ENCODE data around the gene MRPL50. TPM values are rescaled to one million over a fixed set of nuclear protein-coding genes. Genes with fewer than 3 reads are reported as not detected.
A peak's percentile ranks its signal among the peaks of the same experiment; 100 is the strongest.
"Not testable (repeated sequence)": the region's sequence is repeated elsewhere in the genome, so short reads cannot be mapped to it uniquely, and the experiment has no call there.

The MRPL50 gene
- total RNA-seq, 2 experiments from 2014 or later, result 10.2 to 11.7 TPM

DNA sequence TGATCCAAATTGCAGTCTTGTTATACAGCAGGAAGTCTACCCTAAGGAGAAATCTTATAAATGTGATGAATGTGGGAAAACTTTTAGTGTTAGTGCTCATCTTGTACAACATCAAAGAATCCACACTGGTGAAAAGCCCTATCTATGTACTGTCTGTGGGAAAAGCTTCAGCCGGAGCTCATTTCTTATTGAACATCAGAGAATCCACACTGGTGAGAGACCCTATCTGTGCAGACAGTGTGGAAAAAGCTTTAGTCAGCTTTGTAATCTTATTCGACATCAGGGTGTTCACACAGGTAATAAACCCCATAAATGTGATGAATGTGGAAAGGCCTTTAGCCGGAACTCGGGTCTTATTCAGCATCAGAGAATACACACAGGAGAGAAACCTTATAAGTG, 10.7 kb upstream of the MRPL50 start:
- Mint-ChIP-seq H3K4me3 (no peak overlapping the region), H3K27me3 (no peaks in the 10 kb centered on the region), H3K36me3 (ENCODE audit: low read depth) (peaks cover 69% of the 10 kb centered on the region), H3K4me1 (no peaks in the 10 kb centered on the region), H3K27ac (no peak overlapping the region), H3K9me3 (peaks cover 76% of the 10 kb centered on the region)
- DNase-seq, result no peak
- POLR2A ChIA-PET, result no interaction called here
- CTCF ChIA-PET, result interaction anchor here (1.8 kb wide), 1 partner anchor 10 kb away, joined by 6 read pairs; the partner anchor contains the start of genes MRPL50 and ZNF189

DNA sequence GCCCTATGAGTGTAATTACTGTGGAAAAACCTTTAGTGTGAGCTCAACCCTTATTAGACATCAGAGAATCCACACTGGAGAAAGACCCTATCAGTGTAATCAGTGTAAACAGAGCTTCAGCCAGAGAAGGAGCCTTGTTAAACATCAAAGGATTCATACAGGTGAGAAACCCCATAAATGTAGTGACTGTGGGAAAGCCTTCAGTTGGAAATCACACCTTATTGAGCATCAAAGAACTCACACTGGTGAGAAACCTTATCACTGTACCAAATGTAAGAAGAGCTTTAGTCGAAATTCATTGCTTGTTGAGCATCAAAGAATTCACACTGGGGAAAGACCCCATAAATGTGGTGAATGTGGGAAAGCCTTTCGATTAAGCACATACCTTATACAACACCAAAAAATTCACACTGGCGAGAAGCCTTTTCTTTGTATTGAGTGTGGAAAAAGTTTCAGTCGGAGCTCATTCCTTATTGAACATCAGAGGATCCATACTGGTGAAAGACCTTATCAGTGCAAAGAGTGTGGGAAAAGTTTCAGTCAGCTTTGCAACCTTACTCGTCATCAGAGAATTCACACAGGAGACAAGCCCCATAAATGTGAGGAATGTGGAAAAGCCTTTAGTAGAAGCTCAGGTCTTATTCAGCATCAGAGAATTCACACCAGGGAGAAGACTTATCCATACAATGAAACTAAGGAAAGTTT, 10.1 kb upstream of the MRPL50 start:
- no peak overlapping the region for H3K4me3 Mint-ChIP-seq
- peaks cover 71% of the 10 kb centered on the region for H3K36me3 Mint-ChIP-seq (ENCODE audit: low read depth)
- no peaks in the 10 kb centered on the region for H3K4me1 Mint-ChIP-seq
- no peak for DNase-seq
- peaks cover 77% of the 10 kb centered on the region for H3K9me3 Mint-ChIP-seq
- CTCF ChIA-PET, result interaction anchor here (1.8 kb wide), 1 partner anchor 10 kb away, joined by 6 read pairs; the partner anchor contains the start of genes MRPL50 and ZNF189
- no peaks in the 10 kb centered on the region for H3K27me3 Mint-ChIP-seq
- no peak overlapping the region for H3K27ac Mint-ChIP-seq
- POLR2A ChIA-PET, result no interaction called here

DNA sequence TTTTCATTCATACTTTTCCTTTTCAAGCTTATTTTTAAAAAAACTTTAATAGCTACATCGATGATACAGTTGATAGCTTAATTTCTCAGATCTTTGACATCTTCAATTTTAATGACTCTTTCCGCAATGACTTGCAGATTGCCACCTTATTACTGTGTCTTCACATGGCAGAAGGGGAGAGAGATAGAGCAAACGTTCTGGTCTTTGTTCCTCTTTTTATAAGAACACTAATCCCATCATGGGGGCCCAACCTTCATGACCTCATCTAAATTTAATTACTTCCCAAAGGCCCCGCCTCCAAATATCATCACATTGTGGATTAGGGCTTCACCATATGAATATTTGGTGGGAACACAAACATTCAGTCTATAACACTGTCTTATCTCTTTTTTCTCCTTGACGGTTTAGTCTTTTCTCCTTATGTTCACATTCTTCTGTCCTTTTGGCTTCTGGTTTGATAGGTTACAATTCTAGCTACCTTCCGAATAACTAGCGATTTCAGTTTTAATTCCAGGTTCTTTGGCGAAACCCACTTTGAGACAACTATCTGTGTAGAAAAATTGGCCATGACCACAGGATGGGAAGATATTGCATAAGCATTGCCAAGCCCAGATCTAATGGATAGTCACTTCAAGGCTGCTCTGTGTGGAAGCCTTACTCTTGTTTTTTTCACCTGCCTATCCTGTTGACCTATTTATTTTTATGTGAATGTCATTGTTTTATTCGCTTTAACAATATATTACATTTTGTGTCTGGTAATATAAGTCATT, 5.3 kb upstream of the MRPL50 start:
- CTCF ChIA-PET, result interaction anchor here (1.1 to 1.2 kb wide), 2 partner anchors 16 to 130 kb away, joined by 3 read pairs; partner anchors contain the start of gene RNF20
- H3K4me3 Mint-ChIP-seq, result no peak overlapping the region
- no peak for DNase-seq
- H3K36me3 Mint-ChIP-seq (ENCODE audit: low read depth), result peaks cover 88% of the 10 kb centered on the region
- no peaks in the 10 kb centered on the region for H3K27me3 Mint-ChIP-seq
- peaks cover 23% of the 10 kb centered on the region for H3K4me1 Mint-ChIP-seq
- POLR2A ChIA-PET, result no interaction called here
- H3K27ac Mint-ChIP-seq, result no peak overlapping the region
- peaks cover 51% of the 10 kb centered on the region for H3K9me3 Mint-ChIP-seq

DNA sequence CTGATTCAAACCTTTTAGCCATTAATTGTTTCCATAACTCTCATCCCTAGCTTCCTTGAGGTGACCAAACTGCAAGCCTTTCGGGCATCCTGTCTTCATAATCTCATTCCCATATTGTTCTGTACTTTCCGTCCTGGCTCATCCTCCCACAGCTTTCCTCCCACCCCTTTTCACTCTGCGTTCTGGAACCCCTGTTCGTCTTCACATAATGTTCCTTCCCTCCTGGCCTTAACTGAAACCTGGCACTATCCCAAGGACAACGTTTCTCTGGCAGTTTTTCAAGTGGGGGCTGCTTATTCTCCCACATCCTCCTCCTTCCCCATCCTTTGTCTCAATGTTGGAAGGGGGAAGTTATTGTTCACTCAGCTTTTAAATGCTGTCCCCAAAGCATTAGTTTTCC, 1.7 kb upstream of the MRPL50 start:
- no peaks in the 10 kb centered on the region for H3K27me3 Mint-ChIP-seq

DNA sequence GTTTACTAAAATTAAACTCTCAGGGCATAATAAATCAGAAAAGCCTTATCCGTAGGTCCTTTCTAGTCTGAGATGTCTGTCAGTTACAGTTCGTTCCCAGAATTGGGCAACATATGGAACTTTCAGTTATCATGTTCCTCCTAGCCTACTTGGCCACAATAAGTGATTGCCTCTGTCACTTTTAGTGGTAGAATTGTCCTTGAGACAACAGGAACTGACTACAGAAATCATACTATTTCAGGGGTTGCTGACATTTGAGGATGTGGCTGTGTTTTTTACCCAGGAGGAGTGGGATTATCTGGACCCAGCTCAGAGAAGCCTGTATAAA, 1.2 kb upstream of the MRPL50 start:
- DNase-seq, result no peak
- CTCF ChIA-PET, result interaction anchor here (1.0 to 1.9 kb wide), 2 partner anchors 9 to 29 kb away, joined by 3 to 6 read pairs; no protein-coding TSS in a partner anchor
- Mint-ChIP-seq H3K27ac (peak overlapping the region; percentile 99), H3K9me3 (peaks cover 22% of the 10 kb centered on the region), H3K27me3 (no peaks in the 10 kb centered on the region), H3K4me1 (peaks cover 47% of the 10 kb centered on the region), H3K4me3 (peak overlapping the region; percentile 97), H3K36me3 (ENCODE audit: low read depth) (peaks cover 72% of the 10 kb centered on the region)
- POLR2A ChIA-PET, result no interaction called here

More for the DNA sequence above, 1.7 kb upstream of the MRPL50 start:
- CTCF ChIA-PET, result interaction anchor here (1.0 to 1.9 kb wide), 2 partner anchors 8 to 30 kb away, joined by 3 to 6 read pairs; no protein-coding TSS in a partner anchor
- DNase-seq, result no peak
- Mint-ChIP-seq H3K4me1 (peaks cover 43% of the 10 kb centered on the region), H3K4me3 (peak overlapping the region; percentile 97), H3K9me3 (peaks cover 24% of the 10 kb centered on the region), H3K36me3 (ENCODE audit: low read depth) (peaks cover 72% of the 10 kb centered on the region), H3K27ac (peak overlapping the region; percentile 71)
- POLR2A ChIA-PET, result no interaction called here

DNA sequence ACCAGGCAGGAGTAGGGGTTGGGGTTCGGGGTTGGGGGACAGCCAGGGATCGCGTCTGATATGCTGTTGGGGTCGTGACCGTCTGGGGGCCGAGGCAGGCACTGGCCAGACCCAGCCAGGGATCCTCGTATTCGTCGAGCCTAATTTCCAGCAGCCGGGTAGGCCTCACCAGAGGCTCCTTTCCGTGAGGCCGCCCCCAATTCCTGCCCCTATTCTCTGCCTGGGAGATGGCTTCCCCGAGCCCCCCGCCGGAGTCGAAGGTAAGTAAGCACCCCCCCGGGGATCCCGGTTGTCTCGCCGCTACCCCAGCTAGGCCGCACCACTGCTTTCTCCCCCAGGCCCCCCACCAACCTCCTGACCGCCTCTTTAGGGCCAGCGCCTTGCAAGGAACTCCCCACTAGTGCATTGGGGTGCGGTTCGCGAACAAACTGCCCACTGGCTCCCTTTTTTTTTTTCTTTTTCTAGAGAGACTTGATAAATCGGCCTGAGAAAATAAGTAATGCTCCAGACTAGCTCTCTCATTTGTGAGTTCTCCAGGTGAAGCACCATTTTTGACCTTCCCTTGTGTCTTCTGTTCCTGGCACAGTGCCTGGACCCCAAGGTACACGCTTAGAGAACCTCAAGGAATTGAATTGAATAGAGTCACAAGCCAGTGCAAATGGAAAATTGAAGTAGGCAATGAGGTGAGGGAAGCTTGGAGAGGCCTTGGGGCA, 668 bp upstream of the MRPL50 start:
- peak overlapping the region; percentile 99 for H3K27ac Mint-ChIP-seq
- DNase-seq, result peak; percentile 6
- H3K36me3 Mint-ChIP-seq (ENCODE audit: low read depth), result peaks cover 72% of the 10 kb centered on the region
- ChIA-PET POLR2A (no interaction called here), CTCF (interaction anchor here (1.0 to 1.9 kb wide), 2 partner anchors 9 to 84 kb away, joined by 4 to 6 read pairs; no protein-coding TSS in a partner anchor)
- H3K9me3 Mint-ChIP-seq, result peaks cover 22% of the 10 kb centered on the region
- peaks cover 50% of the 10 kb centered on the region for H3K4me1 Mint-ChIP-seq
- peak overlapping the region; percentile 97 for H3K4me3 Mint-ChIP-seq
- H3K27me3 Mint-ChIP-seq, result no peaks in the 10 kb centered on the region

DNA sequence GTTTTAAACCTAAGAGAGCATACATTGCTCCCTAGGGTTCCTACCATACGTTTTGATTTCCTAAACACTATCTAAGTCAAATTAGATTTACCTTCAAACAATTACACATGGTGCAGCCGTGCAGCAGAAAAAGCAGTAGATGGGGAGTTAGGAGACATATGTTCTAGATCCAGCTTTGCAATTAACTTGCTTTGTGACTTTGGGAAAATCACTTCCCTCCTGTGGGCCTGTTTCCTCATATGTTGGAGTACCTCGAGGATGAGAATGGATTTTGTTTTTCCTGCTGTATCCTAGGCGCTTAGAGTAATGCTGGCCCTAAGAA, 711 bp downstream of the MRPL50 start:
- Mint-ChIP-seq H3K4me1 (peaks cover 52% of the 10 kb centered on the region), H3K9me3 (peaks cover 18% of the 10 kb centered on the region), H3K36me3 (ENCODE audit: low read depth) (peaks cover 69% of the 10 kb centered on the region), H3K27me3 (no peaks in the 10 kb centered on the region), H3K4me3 (peak overlapping the region; percentile 97), H3K27ac (peak overlapping the region; percentile 99)
- POLR2A ChIA-PET, result no interaction called here
- DNase-seq, result no peak
- CTCF ChIA-PET, result interaction anchor here (1.0 to 1.1 kb wide), 2 partner anchors 85 to 86 kb away, joined by 3 to 4 read pairs; no protein-coding TSS in a partner anchor

DNA sequence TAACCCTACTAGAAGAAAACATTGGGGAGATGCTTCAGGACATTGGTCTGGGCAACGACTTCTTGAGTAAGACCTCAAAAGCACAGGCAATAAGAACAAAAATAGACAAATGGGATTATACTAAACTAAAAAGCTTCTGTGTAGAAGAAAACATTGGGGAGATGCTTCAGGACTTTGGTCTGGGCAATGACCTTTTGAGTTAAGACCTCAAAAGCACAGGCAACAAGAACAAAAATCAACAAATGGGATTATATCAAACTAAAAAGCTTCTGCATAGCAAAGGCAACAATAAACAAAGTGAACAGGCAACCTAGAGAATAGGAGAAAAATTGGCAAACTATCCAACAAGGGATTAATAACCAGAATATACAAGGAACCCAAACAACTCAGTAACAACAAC, 3.7 kb downstream of the MRPL50 start:
- peaks cover 25% of the 10 kb centered on the region for H3K9me3 Mint-ChIP-seq
- POLR2A ChIA-PET, result no interaction called here

DNA sequence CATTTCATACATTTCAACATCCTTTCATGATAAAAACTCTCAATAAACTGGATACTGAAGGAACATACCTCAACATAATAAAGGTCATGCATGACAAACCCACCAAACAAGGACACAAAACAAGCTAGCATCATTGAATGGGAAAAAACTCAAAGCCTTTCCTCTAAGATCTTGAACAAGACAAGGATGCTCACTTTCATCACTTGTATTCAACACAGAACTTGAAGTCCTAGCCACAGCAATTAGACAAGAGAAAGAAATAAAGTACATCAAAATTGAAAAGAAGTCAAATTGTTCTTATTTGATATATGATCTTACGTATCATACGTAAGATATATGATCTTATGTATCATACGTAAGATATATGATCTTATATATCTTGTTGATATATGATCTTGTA, 5.3 kb downstream of the MRPL50 start:
- Mint-ChIP-seq H3K36me3 (ENCODE audit: low read depth) (peaks cover 74% of the 10 kb centered on the region), H3K4me1 (peaks cover 42% of the 10 kb centered on the region), H3K4me3 (no peak overlapping the region), H3K9me3 (peaks cover 25% of the 10 kb centered on the region), H3K27ac (no peak overlapping the region), H3K27me3 (no peaks in the 10 kb centered on the region)
- POLR2A ChIA-PET, result no interaction called here
- CTCF ChIA-PET, result interaction anchor here (1.0 kb wide), 1 partner anchor 137 kb away, joined by 3 read pairs; no protein-coding TSS in a partner anchor
- no peak for DNase-seq

More for the DNA sequence above, 3.7 kb downstream of the MRPL50 start:
- Mint-ChIP-seq H3K4me3 (no peak overlapping the region), H3K36me3 (ENCODE audit: low read depth) (peaks cover 66% of the 10 kb centered on the region), H3K4me1 (peaks cover 42% of the 10 kb centered on the region), H3K27ac (no peak overlapping the region), H3K27me3 (no peaks in the 10 kb centered on the region)
- no peak for DNase-seq
- CTCF ChIA-PET, result no interaction called here

DNA sequence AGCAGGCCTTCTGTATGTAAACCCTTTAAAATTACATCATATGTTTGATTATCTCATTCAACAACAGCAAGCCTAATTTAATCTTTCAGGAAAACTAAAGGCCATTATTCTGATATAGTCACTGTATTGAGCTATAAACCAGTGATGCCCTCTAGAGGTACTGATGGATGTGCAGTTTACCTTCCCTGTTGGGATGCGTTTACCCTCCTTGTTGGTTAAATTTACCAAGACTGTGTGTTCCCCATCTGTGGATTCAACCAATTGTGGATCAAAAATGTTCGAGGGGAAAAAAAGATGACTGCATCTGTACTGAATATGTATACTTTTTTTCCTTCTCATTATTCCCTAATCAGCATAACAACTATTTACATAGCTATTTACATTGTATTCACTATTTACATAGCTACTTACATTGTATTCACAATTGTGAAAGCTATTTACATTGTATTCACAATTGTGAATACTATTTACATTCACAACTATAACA, 9.9 kb downstream of the MRPL50 start:
- Mint-ChIP-seq H3K4me3 (no peak overlapping the region), H3K9me3 (peaks cover 27% of the 10 kb centered on the region), H3K27ac (no peak overlapping the region), H3K27me3 (no peaks in the 10 kb centered on the region), H3K4me1 (peaks cover 17% of the 10 kb centered on the region), H3K36me3 (ENCODE audit: low read depth) (peaks cover 60% of the 10 kb centered on the region)
- CTCF ChIA-PET, result interaction anchor here (0.9 kb wide), 1 partner anchor 18 kb away, joined by 4 read pairs; no protein-coding TSS in a partner anchor
- POLR2A ChIA-PET, result no interaction called here
- DNase-seq, result no peak

DNA sequence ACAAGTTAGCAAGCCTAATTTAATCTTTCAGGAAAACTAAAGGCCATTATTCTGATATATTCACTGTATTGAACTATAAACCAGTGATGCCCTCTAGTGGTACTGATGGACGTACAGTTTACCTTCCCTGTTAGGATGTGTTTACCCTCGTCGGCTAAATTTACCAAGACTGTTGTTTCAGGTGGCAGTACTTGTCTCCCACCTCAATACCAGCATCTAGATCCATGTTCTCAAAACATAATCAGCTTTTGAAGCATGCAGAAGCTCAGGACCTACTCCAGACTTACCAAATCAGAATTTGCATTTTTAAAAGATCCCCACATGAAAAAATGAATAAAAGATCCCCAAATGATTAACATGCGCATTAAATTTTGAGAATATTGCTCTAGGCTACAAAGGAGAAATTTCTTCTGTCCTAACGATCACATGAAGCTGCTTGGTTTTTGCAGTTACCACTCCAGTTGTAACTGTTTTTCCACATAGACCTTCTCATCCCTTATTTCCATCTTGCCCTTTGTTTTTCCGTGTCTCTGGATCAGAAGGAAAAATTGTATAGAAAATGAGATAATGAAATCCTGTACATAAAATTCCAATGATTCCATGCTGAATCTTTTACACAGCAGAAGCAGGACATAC, 10.4 kb downstream of the MRPL50 start:
- Mint-ChIP-seq H3K4me1 (peaks cover 17% of the 10 kb centered on the region), H3K27me3 (no peaks in the 10 kb centered on the region), H3K9me3 (peaks cover 25% of the 10 kb centered on the region), H3K4me3 (no peak overlapping the region), H3K36me3 (ENCODE audit: low read depth) (peaks cover 56% of the 10 kb centered on the region), H3K27ac (no peak overlapping the region)
- DNase-seq, result peak; percentile 16
- ChIA-PET POLR2A (no interaction called here), CTCF (no interaction called here)

DNA sequence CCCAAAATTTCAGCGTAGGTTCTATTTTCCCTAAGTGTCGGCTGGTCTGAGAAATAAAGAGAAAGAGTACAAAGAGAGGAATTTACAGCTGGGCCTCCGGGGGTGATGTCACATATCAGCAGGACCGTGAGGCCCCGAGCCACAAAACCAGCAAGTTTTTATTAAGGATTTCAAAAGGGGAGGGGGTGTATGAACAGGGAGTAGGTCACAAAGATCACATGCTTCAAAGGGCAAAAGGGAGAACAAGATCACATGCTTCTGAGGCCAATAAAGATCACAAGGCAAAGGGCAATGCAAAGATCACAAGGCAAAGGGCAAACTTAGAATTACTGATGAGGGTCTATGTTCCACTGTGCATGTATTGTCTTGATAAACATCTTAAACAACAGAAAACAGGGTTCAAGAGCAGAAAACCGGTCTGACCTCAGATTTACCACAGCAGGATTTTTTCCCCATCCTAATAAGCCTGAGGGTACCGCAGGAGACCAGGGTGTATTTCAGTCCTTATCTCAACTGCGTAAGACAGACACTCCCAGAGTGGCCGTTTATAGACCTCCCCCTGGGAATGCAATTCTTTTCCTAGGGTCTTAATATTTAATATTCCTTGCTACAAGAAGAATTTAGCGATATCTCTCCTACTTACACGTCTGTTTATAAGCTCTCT, 13.4 kb downstream of the MRPL50 start, which contains the start of gene BAAT:
Gene BAAT (minus strand): TSS at position 134 of the 664 bp plus-strand sequence. CDS start 13,602 bp downstream, outside the sequence.
- POLR2A ChIA-PET, H3K27me3 Mint-ChIP-seq, DNase-seq, H3K4me3 Mint-ChIP-seq, CTCF ChIA-PET, H3K27ac Mint-ChIP-seq, H3K4me1 Mint-ChIP-seq: not testable (repeated sequence)
- peaks cover 27% of the 10 kb centered on the region for H3K36me3 Mint-ChIP-seq (ENCODE audit: low read depth)
- peaks cover 12% of the 10 kb centered on the region for H3K9me3 Mint-ChIP-seq
